ENCODE measurements around the gene NOTUM. TPM values are rescaled to one million over a fixed set of nuclear protein-coding genes. Genes with fewer than 3 reads are reported as not detected.
"Not testable (repeated sequence)": the region's sequence is repeated elsewhere in the genome, so short reads cannot be mapped to it uniquely, and the experiment has no call there.

The NOTUM gene
- total RNA-seq, 1 donor = 0.09 TPM

DNA sequence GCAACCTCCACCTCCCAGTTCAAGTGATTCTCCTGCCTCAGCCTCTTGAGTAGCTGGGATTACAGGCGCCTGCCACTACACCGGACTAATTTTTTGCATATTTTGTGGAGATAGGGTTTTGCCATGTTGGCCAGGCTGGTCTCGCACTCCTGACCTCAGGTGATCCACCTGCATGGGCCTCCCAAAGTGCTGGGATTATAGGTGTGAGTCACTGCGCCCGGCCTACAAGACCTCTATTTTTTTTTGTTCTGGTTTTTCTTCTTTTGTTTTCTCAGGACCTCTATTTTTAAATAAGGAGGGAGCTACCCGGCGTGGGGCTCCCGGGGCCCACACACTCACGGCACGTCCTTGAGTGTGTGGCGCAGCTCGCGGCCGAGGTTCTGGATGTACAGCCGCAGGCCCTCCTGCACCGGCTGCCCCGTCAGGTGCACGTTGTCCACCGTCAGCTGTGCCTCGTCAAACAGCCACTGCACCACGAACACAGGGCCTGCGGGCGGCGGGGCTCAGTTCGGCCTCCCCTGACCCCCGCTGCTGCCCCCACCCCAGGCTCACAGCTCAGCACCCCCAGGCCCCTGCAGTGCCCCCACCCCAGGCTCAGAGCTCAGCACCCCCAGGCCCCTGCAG is 5.8 kb downstream of the NOTUM start:
- DNase-seq (ENCODE audit: low read depth) = no peak
- TF ChIP-seq, protein P1, sequence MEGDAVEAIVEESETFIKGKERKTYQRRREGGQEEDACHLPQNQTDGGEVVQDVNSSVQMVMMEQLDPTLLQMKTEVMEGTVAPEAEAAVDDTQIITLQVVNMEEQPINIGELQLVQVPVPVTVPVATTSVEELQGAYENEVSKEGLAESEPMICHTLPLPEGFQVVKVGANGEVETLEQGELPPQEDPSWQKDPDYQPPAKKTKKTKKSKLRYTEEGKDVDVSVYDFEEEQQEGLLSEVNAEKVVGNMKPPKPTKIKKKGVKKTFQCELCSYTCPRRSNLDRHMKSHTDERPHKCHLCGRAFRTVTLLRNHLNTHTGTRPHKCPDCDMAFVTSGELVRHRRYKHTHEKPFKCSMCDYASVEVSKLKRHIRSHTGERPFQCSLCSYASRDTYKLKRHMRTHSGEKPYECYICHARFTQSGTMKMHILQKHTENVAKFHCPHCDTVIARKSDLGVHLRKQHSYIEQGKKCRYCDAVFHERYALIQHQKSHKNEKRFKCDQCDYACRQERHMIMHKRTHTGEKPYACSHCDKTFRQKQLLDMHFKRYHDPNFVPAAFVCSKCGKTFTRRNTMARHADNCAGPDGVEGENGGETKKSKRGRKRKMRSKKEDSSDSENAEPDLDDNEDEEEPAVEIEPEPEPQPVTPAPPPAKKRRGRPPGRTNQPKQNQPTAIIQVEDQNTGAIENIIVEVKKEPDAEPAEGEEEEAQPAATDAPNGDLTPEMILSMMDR (IDR thresholded peaks at IDR 0.05; ENCODE audit: insufficient read depth, low read length) = no peak
- no peak overlapping the region for H3K4me3 ChIP-seq (ENCODE audit: low read depth, low read length)

DNA sequence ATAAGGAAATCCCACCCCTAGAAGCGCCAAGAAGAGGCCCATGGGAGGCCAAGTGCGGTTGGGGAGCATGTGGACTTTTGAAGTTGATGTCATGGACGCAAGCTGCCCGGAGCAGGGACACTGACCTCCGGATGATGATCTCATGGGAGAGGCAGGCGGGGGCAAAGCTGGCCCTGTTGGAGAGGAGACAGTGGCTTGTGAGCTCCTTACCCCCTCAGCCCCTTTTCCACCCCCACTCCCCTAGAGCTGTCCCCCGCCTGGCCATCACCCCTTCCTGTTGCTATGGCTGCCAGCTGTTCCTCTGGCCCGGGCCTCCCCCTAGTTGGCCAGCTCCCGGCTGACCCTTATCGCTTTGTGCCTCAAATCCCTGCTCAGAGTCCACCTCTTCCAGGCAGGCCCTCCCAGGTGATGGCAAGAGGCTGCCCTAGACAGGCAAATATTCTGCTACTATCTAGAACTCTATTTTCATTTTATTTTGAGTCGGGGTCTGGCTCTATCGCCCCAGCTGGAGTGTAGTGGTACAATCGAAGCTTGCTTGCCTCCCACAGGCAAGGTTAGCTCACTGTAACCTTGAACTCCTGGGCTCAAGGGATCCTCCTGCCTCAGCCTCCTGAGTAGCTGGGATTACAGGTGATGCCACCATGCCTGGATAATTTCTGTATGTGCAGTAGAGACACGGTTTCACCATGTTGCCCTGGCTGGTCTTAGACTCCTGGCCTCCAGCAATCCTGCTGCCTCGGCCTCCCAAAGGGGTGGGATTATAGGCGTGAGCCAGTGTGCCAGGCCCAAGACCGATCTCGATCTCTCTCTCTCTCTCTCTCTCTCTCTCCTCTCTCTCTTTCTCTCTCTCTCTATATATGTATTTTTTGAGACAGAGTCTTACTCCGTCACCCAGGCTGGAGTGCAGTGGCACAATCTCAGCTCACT is 6.6 kb downstream of the NOTUM start:
- DNase-seq (ENCODE audit: low read depth) = no peak

DNA sequence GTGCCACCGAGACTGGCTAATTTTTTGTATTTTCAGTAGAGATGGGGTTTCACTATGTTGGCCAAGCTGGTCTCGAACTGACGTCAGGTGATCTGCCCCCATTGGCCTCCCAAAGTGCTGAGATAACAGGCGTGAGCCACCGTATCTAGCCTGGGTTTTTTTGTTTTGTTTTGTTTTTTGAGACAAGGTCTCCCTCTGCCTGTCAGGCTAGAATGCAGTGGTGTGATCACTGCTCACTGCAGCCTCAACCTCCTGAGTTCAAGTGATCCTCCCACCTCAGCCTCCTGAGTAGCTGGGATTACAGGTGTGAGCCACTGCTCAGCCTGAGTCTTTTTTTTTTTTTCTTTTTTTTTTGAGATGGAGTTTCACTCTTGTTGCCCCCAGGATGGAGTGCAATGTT is 7.5 kb downstream of the NOTUM start:
- DNase-seq (ENCODE audit: low read depth); H3K4me3 ChIP-seq (ENCODE audit: low read depth, low read length): not testable (repeated sequence)

More for the DNA sequence above, 6.6 kb downstream of the NOTUM start:
- H3K4me3 ChIP-seq (ENCODE audit: low read depth, low read length) = no peak overlapping the region
- TF ChIP-seq, protein P1 (IDR thresholded peaks at IDR 0.05; ENCODE audit: insufficient read depth, low read length) = no peak

DNA sequence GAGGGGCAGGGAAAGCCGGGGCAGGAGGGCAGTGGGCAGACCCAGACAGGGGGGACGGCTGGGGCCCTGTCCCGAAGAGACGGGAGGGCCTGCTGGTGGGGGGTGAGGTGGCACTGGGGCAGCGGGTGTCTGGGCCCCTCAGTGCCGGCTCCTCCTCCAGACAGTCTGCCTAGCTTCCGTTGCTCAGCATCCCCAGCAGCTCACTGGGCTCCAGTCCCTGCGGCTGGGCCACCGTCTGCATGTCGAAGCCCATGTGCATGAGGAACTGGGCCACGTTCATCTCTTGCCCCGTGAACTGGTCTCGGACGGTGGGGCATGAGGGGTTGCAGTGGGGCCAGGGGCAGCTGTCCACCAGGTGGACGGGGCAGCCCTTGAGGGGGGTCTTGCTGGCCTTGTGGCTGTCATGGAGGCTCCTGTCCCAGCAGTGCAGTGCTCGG is 8.2 kb downstream of the NOTUM start:
- H3K4me3 ChIP-seq (ENCODE audit: low read depth, low read length) = no peak overlapping the region
- DNase-seq (ENCODE audit: low read depth) = no peak
- TF ChIP-seq, protein P1 (IDR thresholded peaks at IDR 0.05; ENCODE audit: insufficient read depth, low read length) = no peak

DNA sequence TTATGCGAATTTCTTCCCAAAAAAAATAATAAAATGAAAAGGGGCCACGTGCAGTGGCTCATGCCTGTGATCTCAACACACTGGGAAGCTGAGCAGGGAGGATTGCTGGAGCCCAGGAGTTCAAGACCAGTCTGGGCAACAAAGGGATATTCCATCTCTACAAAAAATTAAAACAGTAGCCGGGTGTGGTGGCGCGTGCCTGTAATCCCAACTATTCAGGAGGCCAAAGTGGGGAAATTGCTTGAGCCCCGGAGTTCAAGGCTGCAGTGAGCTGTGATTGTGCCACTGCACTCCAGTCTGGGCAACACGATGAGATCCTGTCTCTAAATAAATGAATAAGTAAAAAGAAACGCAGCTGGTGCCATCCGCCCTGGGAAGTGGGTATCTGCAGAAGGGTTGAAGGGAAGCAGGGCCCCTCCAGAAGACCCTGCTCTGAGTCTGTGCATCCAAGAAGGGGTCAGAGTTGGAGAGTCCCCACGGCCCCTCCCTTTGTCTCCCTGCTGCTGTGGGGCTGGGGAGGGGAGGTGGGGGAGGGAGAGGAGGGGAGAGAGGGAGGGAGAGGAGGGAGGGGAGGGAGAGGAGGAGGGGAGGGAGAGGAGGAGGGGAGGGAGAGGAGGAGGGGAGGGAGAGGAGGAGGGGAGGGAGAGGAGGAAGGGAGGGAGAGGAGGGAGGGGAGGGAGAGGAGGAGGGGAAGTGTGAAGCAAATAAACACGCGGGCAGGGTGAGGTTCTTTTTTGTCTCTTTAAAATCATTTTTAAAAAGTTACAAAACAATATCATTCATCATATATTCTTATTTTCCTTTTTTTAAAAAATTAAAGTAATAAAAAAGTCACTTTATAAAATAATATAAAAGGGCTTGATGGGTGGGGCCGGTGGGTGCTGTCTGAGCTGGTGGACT is 9.0 kb downstream of the NOTUM start:
- TF ChIP-seq, protein P1 (IDR thresholded peaks at IDR 0.05; ENCODE audit: insufficient read depth, low read length) = no peak
- no peak overlapping the region for H3K4me3 ChIP-seq (ENCODE audit: low read depth, low read length)
- DNase-seq (ENCODE audit: low read depth) = no peak

DNA sequence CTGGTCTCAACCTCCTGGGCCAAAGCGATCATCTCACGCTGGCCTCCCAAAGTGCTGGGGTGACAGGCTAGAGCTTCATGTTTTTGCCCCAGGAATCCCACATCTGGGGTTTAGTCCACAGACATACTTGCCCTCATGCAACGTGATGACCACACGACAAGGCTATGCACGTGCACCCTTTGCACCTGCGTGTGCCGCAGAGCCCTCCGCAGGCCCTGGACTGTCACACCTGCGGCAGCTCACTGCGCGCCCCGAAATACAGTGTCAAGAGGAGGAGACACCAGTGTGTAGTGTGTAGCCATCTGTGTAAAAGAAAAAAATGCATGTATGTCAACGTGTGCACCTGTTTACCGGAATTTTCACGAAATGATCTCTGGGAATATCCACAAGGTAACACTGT is 10.5 kb downstream of the NOTUM start:
- no peak overlapping the region for H3K4me3 ChIP-seq (ENCODE audit: low read depth, low read length)
- TF ChIP-seq, protein P1 (IDR thresholded peaks at IDR 0.05; ENCODE audit: insufficient read depth, low read length) = no peak
- DNase-seq (ENCODE audit: low read depth) = no peak
